NT2/D1 (cell line): ENCODE results near the gene KRT40.
"Not testable (repeated sequence)": the region's sequence is repeated elsewhere in the genome, so short reads cannot be mapped to it uniquely, and the experiment has no call there.

Experiments
- SUZ12 ChIP-seq: IDR thresholded peaks from 2 replicates; pipeline ENCODE4 v1.6.1; 2011; ENCODE audit not compliant: insufficient read length, insufficient read depth; ENCODE audit errors: extremely low read depth
- YY1 ChIP-seq: IDR thresholded peaks from 2 replicates; pipeline ENCODE4 v1.6.1; 2011; ENCODE audit not compliant: insufficient read length, insufficient read depth
- ZNF274 ChIP-seq: IDR thresholded peaks from 2 replicates; pipeline ENCODE4 v1.6.1; 2011; ENCODE audit warnings: mild to moderate bottlenecking, low read depth, low read length

- not testable (repeated sequence) for TF ChIP-seq SUZ12, ZNF274, YY1
Measured at GRCh38 chr17:40999563-40999962, 15.4 kb upstream of the KRT40 start, which contains the start of gene KRTAP3-2.
